Measurements from ENCODE around the gene MACF1.

- no peak for TF ChIP-seq CTCF (IDR thresholded peaks at IDR 0.05)
- no peak for TF ChIP-seq GATA2 (CRISPR knock-in tag; IDR thresholded peaks at IDR 0.05)
- no peak for TF ChIP-seq YY1 (IDR thresholded peaks at IDR 0.05; ENCODE audit: low read depth)
- no peak for TF ChIP-seq FOXJ3 (CRISPR knock-in tag; IDR thresholded peaks at IDR 0.05)
- no peak for TF ChIP-seq REST (IDR thresholded peaks at IDR 0.05; ENCODE audit: low read depth, low read length)
- TF ChIP-seq MXI1 (IDR thresholded peaks at IDR 0.05; ENCODE audit: low read depth, low read length): no peak
- TF ChIP-seq CHD2 (IDR thresholded peaks at IDR 0.05; ENCODE audit: low read length, partially characterized antibody): no peak
- no peak for TF ChIP-seq NFIC (IDR thresholded peaks at IDR 0.05; ENCODE audit: borderline replicate concordance)
- TF ChIP-seq ELF1 (IDR thresholded peaks at IDR 0.05): no peak
Observed at GRCh38 chr1:39394598-39394997, 190.1 kb downstream of the MACF1 start.

Measured in SK-N-SH (cell line).